CD4-positive, alpha-beta T cell treated with Interleukin-4 for 4 hours (primary cell): ENCODE data around the gene CTNND1.
"Not testable (repeated sequence)": the region's sequence is repeated elsewhere in the genome, so short reads cannot be mapped to it uniquely, and the experiment has no call there.

Experiments
- DNase-seq: peaks from one replicate; pipeline ENCODE4 v3.0.0-alpha.2; 2020

CTNND1 gene, protein sequence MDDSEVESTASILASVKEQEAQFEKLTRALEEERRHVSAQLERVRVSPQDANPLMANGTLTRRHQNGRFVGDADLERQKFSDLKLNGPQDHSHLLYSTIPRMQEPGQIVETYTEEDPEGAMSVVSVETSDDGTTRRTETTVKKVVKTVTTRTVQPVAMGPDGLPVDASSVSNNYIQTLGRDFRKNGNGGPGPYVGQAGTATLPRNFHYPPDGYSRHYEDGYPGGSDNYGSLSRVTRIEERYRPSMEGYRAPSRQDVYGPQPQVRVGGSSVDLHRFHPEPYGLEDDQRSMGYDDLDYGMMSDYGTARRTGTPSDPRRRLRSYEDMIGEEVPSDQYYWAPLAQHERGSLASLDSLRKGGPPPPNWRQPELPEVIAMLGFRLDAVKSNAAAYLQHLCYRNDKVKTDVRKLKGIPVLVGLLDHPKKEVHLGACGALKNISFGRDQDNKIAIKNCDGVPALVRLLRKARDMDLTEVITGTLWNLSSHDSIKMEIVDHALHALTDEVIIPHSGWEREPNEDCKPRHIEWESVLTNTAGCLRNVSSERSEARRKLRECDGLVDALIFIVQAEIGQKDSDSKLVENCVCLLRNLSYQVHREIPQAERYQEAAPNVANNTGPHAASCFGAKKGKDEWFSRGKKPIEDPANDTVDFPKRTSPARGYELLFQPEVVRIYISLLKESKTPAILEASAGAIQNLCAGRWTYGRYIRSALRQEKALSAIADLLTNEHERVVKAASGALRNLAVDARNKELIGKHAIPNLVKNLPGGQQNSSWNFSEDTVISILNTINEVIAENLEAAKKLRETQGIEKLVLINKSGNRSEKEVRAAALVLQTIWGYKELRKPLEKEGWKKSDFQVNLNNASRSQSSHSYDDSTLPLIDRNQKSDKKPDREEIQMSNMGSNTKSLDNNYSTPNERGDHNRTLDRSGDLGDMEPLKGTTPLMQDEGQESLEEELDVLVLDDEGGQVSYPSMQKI

DNA sequence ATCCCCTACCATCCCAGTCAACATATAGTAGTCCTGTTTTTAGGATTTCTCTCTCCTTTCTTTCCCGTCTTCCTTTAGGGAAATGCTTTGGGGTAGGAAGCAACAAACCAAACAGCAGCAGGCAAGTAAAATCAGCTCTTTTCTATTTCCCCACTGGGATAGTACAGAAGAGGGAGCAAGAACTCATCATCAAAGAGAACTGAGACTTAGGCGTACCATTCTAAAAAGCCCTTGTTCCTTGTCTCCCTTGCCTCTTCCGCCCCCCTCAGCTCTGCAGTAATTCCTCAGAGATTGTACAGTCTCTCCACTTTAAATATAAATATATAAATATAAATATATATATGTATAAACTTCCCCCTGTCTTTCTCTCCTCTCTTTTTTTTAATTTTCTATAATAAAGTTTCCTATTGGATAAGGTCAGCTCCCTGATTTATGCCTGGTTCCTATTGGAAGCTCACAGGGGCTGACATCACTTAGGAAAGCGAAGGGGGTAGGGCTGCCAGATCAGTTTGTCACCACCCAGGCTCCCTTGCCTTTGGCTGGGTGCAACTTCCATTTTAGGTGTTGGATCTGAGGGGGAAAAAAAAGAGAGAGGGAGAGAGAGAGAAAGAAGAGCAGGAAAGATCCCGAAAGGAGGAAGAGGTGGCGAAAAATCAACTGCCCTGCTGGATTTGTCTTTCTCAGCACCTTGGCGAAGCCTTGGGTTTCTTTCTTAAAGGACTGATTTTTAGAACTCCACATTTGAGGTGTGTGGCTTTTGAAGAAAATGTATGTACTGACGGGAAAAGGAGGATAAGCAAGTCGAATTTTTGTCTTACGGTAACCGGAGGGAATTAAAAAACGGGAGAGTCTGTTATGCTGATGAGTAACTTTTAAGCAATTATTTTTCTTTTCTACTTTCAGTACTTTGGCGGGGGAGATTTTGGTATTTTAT is at the start of gene CTNND1:
CTNND1 (plus strand) TSS at position 502 of the 934 bp plus-strand sequence. CDS start 29,677 bp downstream, outside the sequence.
- DNase-seq = no peak

DNA sequence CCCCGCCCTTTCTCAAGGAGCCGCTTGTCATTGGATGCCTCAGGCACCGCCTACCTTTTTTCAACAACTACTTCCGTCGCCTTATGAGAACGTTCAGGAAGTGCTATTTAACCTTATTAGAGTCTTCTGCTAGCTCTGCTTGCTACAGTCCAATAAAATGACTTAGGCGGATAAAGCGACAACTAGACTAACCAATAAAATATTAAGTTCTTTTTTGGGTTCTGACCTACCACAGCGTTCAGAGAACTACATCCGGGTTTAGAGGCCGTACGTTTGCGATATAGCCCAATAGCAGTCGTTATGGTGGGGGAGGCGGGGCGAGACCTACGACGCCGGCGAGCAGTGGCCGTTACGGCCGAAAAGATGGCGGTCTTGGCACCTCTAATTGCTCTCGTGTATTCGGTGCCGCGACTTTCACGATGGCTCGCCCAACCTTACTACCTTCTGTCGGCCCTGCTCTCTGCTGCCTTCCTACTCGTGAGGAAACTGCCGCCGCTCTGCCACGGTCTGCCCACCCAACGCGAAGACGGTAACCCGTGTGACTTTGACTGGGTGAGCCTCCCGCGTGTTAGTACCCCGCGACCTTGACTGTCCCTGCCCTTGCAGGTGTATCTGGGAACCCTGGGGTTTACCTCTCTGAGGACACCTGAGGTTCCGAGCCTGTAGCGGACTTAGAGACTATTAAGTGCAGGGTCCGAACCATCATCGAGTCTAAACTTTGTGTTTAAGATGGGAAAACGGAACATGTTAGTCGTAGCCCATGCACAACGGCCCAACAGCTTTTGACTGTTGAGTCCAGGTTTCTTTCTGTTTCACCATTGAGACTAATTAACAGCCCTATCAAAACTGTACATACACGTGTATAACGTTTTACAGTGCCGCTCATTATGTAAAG is 49.1 kb upstream of the CTNND1 start, which contains the start of gene TMX2:
TMX2 (plus strand) TSS at position 338 of the 895 bp plus-strand sequence; CDS start at position 364, 26 bp downstream.
- peak; percentile 98 for DNase-seq

DNA sequence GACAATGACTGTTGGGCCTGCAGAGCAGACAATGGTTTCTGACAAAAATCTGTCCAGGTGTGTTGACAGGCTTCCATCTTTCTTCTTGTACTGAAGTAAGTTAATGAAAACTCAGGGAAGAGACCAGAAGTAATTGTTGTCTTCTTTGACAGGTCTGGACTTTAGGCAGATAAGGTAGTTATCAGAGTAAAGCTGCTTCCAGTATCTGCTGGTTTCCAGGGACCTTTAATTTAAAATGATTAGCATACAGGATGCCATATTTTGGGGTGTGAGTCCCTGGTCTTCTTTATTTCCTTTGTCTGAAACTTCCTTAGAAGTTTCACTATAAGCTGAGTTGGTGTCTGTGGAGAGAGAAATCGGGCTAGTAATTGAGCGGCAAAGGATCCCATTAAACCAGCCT is 47.8 kb upstream of the CTNND1 start:
- DNase-seq = no peak

DNA sequence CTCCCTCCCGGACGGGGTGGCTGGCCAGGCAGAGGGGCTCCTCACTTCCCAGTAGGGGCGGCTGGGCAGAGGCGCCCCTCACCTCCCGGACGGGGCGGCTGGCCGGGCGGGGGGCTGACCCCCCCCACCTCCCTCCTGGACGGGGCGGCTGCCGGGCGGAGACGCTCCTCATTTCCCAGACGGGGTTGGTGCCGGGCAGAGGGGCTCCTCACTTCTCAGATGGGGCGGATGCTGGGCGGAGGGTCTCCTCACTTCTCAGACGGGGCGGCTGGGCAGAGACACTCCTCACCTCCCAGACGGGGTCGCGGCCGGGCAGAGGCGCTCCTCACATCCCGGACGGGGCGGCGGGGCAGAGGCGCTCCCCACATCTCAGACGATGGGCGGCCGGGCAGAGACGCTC is 44.9 kb upstream of the CTNND1 start:
- DNase-seq = not testable (repeated sequence)

DNA sequence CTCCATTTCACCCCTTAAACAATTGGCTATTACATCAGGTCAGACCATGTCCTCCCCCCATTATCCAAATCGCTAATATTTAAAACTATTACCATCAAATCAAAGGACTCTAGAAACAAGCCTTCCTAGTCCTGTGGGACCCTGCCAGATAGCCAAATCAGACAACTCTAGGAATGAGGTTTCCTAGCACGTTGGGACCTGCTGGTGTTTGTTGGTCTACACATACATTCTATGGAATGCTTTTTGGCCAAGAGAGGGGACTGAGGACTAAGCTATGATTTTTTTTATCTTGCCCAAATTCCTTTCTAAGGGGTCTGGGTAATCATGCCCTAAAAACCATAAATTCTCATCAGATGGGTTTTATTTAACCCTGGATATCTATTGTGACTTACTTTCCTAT is 34.4 kb upstream of the CTNND1 start:
- no peak for DNase-seq

DNA sequence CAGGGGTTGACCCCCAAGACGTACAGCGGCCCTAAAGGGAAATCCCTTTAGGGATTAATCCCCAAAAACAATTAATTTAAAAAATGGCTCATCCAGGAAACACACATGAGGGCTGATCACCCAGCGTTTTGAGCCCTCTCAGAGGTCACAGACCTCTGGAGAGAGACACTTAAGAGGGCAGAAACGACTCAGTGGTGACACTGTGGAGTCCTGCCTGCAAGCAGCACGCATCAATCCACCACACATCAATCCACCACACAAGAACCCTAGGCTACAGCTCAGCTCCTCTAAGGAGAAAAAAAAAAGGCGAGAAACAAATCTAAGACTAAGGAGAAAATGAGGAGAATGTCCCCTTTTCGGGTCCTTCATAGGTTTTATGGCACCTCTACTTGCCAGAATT is 32.8 kb upstream of the CTNND1 start:
- DNase-seq = no peak

DNA sequence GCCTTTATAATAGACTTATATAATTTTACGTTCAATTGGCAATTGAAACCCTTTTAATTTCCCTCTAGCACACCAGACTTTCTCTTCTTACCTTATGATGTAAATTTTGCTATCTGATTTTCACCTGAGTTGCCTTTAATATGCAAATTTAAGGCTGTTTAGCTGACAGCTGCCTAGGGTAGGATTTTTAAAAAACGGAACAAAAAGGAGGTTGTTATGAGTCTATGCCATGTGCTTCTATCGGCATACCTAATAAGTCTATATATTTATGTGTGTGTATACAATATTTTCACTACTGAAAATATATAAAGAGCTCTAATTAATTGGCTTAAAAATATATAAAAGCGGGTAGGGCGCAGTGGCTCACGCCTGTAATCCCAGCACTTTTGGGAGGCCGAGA is 32.1 kb upstream of the CTNND1 start:
- DNase-seq = no peak

DNA sequence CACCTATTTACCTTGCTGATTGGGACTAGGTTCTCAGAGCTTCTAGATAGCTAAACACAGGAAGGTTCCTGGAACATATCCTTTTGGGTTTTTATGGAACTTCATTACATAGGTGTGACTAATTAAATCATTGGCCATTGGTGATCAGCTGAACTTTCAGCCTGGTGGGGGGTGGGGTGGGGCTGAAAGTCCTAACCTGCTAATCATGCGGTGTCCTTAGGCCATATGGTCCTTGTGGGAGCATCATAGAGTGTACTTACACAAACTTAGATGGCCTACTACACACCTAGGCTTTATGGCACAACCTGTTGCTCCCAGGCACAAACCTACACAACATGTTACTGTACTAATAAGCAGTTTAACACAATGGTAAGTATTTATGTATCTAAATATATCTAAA is 28.9 kb upstream of the CTNND1 start:
- no peak for DNase-seq

DNA sequence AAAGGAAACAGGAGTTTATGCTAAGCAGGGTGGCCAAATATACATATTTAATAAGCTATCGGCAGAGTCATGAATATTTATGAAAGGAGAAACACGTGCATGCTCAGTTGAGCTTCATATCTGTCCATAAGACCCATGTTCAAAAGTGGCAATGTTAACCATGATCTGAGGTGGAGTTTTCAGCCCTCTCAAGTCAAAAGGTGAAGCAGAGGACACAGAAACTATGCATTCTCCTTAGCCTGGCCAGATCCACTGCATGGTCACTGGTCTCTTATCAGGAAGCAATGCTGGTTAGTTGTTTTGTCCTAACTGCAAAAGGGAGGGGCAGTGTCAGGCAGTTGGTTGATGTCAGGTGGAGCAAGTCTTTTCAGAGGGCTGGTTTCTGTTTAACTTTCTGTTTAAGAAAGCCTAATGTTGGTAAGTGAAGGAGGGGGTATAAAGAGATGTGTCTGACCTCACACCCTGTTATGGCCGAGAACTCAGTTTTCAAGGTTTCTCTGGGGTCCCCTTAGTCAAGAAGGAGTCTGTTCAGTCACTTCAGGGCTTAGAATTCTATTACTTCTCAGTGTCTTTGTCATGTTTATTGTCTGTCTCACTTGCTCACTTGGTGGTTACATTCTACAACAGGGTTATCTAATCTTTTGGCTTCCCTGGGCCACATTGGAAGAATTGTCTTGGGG is 25.8 kb upstream of the CTNND1 start:
- no peak for DNase-seq

DNA sequence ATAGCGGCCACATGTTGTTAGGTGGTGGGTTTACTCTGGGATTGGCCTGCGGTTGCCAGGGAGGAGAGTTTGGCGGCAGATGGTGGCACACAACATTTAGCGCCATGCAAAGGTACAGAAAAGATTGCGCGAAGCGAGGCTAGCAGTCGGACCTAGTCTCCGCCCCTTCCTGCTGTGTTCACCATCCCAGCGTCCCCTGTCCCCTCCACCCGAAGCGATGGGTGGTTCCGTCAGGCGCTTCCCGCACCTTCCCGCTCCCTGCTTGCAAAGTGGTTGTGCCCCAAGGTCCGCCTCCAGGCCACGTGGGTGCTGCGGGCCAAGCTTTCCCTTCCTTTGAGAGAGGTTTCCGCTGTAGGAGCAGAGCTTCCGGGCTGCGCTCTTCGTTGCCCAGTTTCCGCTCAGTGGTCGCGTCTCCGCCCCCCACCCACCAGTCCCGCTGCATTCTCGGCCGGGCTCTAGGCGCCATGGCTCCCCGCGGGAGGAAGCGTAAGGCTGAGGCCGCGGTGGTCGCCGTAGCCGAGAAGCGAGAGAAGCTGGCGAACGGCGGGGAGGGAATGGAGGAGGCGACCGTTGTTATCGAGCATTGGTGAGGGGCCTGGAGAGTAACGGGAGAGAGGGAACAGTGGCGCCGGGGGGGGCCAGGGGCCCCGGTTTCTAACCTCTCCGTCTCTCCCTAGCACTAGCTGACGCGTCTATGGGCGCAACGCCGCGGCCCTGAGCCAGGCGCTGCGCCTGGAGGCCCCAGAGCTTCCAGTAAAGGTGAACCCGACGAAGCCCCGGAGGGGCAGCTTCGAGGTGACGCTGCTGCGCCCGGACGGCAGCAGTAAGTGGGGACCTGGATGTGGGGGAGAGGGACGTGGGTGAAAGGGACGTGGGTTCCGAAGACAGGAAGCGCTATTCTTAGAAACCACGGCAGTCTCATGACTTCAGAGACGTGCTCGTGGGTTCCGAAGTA is 20.2 kb upstream of the CTNND1 start, which contains the start of gene SELENOH:
SELENOH (plus strand) TSS at position 360 of the 955 bp plus-strand sequence; CDS start at position 465, 105 bp downstream.
- DNase-seq = peak; percentile 93

DNA sequence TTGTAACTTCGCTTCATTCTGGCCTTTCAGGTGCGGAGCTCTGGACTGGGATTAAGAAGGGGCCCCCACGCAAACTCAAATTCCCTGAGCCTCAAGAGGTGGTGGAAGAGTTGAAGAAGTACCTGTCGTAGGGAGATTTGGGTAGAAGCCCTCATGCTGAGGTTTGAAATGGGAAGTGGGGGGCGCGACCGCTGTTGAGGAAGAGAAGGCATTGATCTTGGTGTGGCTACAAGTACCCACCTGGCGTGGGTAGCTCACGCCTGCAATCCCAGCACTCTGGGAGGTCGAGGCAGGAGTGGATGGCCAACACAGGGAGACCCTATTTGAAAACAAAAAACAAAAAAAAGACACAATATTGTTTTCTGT is 19.5 kb upstream of the CTNND1 start:
- DNase-seq = no peak

DNA sequence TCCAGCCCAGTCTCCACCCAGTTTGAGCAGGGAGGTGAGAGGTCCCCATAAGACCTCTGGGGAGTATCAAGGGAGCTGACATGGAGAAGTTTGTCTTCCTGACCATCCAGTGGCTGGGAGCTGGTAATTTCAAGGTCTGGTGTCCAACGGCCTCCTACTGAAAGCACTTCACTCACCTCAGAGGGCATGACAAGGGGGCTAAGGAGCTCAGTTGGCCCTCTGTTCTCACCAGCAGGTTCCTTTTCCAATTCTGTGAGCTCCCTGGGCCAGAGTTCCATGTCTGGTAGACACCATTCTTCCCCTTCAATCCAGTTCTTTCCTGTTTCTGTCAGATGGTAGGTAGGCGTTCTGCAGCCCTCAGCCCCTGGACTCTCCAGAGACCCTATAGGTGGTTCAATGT is 17.2 kb upstream of the CTNND1 start:
- DNase-seq = no peak

DNA sequence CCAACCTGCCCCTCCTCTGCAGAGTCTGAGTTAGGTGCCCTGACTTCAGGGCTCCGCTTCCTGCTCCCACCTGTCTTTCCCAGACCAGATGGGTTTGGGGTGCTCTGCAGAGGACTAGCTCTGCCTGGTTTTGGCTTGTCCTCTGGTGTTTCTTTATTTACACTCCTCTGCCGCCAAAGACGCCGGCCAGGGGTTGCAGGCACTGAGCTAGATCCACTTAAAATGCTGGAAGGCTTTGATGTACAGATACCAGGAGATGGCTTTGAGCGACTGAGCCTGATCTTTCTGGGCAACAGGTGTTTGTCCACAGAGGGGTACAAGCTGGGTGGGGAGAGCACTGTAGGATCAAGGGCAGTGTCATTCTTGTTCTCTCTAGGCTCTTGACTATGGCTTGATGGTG is 16.4 kb upstream of the CTNND1 start:
- no peak for DNase-seq

DNA sequence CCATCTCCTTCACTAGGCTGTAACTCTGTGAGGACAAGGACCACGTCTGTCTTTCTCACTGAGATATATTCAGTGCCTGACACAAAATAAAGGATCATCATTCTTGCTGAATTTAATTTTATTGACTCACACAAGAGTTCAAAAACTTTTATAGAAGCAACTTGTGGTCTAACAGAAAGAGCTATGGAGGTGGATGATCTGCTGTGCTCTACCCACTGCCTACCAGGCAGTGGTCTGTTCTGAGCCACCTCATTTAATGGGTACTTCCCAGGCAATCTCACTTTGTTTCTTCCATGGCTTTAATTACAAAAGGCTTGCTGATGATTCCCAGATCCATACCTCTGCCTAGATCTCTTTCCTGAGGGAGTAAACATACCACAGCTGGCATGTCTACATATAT is 14.7 kb upstream of the CTNND1 start:
- DNase-seq = no peak

DNA sequence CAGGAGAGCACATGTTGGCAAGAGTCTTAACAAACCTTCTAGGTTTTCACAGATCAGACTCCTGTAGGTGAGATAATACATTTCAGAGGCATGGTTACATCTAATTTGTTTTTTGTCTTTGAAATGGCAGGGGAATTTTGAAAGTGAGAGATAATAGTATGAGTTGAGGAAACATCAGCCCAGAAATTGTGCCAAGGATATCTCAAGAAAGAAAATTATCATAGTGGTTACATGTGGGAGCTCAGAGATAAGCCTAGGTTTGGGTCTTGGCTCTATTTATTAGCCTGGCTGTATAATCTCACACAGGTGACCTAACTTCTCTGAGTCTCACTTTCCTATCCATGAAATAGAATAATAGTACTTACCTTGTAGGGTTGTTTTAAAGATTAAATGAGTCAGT is 10.4 kb upstream of the CTNND1 start:
- DNase-seq = no peak

DNA sequence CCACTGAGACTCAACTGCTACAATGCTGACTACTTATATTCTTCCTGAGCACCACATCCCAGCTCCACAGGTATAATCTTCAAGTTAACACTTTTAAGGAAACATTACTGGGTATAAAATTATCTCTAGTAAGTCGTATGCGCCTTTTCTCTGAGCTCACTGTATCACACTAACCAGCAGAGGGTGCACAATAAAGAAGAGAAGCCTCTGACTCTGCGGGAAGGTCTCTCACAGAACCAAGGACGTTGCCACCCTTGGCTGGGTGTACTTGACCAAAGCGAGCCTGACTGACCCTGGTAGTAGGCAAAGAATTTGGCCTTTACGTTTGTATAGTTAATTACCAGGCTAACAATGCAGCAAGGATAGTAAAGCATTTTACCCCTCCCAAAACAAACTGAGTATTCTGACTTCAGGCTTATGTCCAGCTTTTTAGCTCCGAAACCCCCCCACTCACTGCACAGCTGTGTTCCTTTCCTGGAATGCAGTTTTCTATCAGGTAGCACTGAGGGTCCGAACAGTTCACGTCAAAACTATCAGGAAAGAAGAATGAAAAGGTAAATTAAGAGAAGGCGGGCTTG is 9.8 kb upstream of the CTNND1 start, which contains the start of gene BTBD18:
BTBD18 (minus strand) TSS at position 144 of the 578 bp plus-strand sequence. CDS start 631 bp downstream, outside the sequence.
- peak; percentile 24 for DNase-seq

DNA sequence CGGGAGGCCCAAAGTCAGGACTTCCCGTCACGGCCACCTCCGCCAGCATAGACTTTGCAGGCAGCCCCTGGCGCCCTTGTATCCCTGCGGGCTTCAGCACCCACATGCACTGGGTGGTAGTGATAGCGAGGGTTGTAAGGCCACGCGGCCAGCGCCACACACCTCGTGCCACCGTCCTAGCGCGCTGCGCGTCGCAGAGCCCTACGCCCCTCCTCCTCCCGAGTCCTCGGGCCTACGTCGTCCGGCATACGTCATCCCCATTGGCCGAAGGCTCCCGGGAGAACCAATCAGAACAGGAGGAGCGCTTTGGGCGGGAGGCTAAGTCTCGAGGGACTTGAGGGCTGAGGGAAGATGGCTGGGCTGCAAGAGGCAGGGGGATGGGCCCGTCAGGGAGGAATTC is 8.6 kb upstream of the CTNND1 start:
- no peak for DNase-seq

DNA sequence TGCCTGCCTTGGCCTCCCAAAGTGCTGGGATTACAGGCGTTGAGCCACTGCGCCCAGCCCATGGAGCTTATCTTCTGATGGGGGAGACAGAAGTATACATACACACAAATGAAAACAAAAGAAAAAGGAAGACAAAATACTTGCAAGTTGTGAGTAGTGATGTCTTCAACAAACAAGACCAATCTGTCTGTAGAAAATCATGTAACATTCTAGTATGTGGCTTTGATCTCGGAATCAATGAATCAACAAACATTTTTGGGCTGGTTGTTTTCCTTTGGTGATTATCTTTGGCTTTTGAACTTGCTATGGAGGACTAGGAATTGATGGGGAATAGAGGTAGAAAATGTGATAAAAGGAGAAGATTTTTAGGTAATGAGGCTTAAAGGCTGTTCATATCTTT is 3.4 kb upstream of the CTNND1 start:
- no peak for DNase-seq
